ENCODE data around the gene CHCHD6. TPM values are rescaled to one million over a fixed set of nuclear protein-coding genes. Genes with fewer than 3 reads are reported as not detected.

Gene CHCHD6
- total RNA-seq, 1 experiment from 2014 or later: 36.3 TPM

DNA sequence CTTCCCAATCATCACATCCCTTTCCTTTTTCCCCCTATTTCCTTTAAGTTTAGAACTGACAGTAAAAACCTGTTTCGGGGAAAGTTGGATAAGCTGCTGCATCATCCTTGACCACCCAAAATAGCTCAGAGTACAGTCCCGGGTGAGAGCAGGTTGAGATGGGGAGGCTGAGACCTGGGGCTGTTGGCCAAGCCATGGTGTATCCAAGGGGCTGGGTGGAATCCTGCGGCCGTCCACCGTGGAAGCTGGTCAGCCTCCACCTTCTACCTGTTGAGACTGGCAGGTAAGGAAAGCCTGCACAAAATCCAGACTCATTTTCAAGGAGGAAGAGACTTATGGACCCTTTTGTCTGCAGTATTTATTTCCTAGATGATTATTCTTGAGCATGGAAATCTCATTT is 150.6 kb downstream of the CHCHD6 start:
- Histone ChIP-seq H3K4me3 (replicated peaks in 1 of 2; ENCODE audit: low read depth in 1 of 2, low read length in 2 of 2) (no peak overlapping the region), H3K4me1 (ENCODE audit: control insufficient read depth in 1 of 2, insufficient read depth in 2 of 2, low read length in 2 of 2) (peaks cover 0 to 9% of the 10 kb centered on the region in 2 experiments; a peak in 1 of 4 replicates), H3K9me2 (ENCODE audit: insufficient read depth) (no peaks in the 10 kb centered on the region), H3K27me3 (ENCODE audit: insufficient read depth, low read length) (no peaks in the 10 kb centered on the region), H3K79me2 (ENCODE audit: insufficient read depth, low read length) (no peaks in the 10 kb centered on the region), H3K27ac (ENCODE audit: low read depth, low read length) (no peak overlapping the region), H3K36me3 (ENCODE audit: control insufficient read depth in 1 of 2, insufficient read depth in 2 of 2, low read length in 2 of 2) (no peaks in the 10 kb centered on the region), H3K9ac (ENCODE audit: low read length) (no peak overlapping the region), H2AFZ (ENCODE audit: low read depth, low read length, poor library complexity, severe bottlenecking) (no peak overlapping the region), H4K20me1 (ENCODE audit: insufficient read depth) (no peaks in the 10 kb centered on the region), H3K9me3 (ENCODE audit: control insufficient read depth in 1 of 2, insufficient read depth in 1 of 2, low read depth in 1 of 2, low read length in 2 of 2) (no peaks in the 10 kb centered on the region), H3K4me2 (ENCODE audit: low read length) (no peak overlapping the region)
- ATAC-seq: no peak
- BruUV-seq (replicated peaks): no TSS peak
- ChIA-PET RAD21 (ENCODE audit: low non-redundant PET in 1 of 2, low total read pairs in 2 of 2, uncharacterized antibody in 2 of 2, unreplicated experiment in 2 of 2) (no interaction called here), POLR2A (no interaction called here), CTCF (interaction anchor here (1.4 kb wide), 1 partner anchor 9 kb away, joined by 3 read pairs; no protein-coding TSS in a partner anchor)
- DNase-seq (ENCODE audit: low read depth, low spot score): no peak
- TF ChIP-seq CEBPB (IDR thresholded peaks at IDR 0.05; ENCODE audit: low read depth): no peak
- TF ChIP-seq, protein P1, sequence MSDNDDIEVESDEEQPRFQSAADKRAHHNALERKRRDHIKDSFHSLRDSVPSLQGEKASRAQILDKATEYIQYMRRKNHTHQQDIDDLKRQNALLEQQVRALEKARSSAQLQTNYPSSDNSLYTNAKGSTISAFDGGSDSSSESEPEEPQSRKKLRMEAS (IDR thresholded peaks at IDR 0.05): no peak
- TF ChIP-seq SRF (IDR thresholded peaks at IDR 0.05; ENCODE audit: low read depth): no peak
- TF ChIP-seq SP1 (IDR thresholded peaks at IDR 0.05; ENCODE audit: low read depth): no peak
- no peak for TF ChIP-seq ELF1 (IDR thresholded peaks at IDR 0.05; ENCODE audit: borderline replicate concordance, low read depth)
- TF ChIP-seq FOSL1 (IDR thresholded peaks at IDR 0.05; ENCODE audit: low read depth): no peak
- TF ChIP-seq POLR2A (IDR thresholded peaks at IDR 0.05; ENCODE audit: borderline replicate concordance, extremely low read depth, insufficient read depth, insufficient read length): no peak
- TF ChIP-seq JUND (IDR thresholded peaks at IDR 0.05): no peak
- TF ChIP-seq, protein P2, sequence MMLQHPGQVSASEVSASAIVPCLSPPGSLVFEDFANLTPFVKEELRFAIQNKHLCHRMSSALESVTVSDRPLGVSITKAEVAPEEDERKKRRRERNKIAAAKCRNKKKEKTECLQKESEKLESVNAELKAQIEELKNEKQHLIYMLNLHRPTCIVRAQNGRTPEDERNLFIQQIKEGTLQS (IDR thresholded peaks at IDR 0.05): no peak
- TF ChIP-seq CBX3 (IDR thresholded peaks at IDR 0.05; ENCODE audit: low read depth): no peak
- no peak for TF ChIP-seq YY1 (IDR thresholded peaks at IDR 0.05; ENCODE audit: extremely low read depth, insufficient replicate concordance, low read depth, low read length)
- TF ChIP-seq, protein P3, sequence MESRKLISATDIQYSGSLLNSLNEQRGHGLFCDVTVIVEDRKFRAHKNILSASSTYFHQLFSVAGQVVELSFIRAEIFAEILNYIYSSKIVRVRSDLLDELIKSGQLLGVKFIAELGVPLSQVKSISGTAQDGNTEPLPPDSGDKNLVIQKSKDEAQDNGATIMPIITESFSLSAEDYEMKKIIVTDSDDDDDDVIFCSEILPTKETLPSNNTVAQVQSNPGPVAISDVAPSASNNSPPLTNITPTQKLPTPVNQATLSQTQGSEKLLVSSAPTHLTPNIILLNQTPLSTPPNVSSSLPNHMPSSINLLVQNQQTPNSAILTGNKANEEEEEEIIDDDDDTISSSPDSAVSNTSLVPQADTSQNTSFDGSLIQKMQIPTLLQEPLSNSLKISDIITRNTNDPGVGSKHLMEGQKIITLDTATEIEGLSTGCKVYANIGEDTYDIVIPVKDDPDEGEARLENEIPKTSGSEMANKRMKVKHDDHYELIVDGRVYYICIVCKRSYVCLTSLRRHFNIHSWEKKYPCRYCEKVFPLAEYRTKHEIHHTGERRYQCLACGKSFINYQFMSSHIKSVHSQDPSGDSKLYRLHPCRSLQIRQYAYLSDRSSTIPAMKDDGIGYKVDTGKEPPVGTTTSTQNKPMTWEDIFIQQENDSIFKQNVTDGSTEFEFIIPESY (IDR thresholded peaks at IDR 0.05; ENCODE audit: extremely low read depth, insufficient replicate concordance, low read length): no peak
- no peak for TF ChIP-seq ZNF274 (IDR thresholded peaks at IDR 0.05; ENCODE audit: low read depth, low read length)
- intact Hi-C loops (cut with micrococcal nuclease): no loop called here

All from HCT116 (cell line).